Renal cortical epithelial cell (primary cell): ENCODE data around the gene F10. TPM values are rescaled to one million over a fixed set of nuclear protein-coding genes. Genes with fewer than 3 reads are reported as not detected.

Experiments used
- DNase-seq: peaks from one replicate; pipeline ENCODE4 v3.0.0-alpha.2; 2011; ENCODE audit warnings: low read depth
- total RNA-seq: library from RNA; depleted of rRNA; stranded (reverse); fragments of >200 nt; gene quantifications from 2 replicates; pipeline ENCODE4 v1.2.3, GENCODE V29; 2014

F10 gene
- total RNA-seq, 1 donor from 2014 or later: 0.10 TPM

DNA sequence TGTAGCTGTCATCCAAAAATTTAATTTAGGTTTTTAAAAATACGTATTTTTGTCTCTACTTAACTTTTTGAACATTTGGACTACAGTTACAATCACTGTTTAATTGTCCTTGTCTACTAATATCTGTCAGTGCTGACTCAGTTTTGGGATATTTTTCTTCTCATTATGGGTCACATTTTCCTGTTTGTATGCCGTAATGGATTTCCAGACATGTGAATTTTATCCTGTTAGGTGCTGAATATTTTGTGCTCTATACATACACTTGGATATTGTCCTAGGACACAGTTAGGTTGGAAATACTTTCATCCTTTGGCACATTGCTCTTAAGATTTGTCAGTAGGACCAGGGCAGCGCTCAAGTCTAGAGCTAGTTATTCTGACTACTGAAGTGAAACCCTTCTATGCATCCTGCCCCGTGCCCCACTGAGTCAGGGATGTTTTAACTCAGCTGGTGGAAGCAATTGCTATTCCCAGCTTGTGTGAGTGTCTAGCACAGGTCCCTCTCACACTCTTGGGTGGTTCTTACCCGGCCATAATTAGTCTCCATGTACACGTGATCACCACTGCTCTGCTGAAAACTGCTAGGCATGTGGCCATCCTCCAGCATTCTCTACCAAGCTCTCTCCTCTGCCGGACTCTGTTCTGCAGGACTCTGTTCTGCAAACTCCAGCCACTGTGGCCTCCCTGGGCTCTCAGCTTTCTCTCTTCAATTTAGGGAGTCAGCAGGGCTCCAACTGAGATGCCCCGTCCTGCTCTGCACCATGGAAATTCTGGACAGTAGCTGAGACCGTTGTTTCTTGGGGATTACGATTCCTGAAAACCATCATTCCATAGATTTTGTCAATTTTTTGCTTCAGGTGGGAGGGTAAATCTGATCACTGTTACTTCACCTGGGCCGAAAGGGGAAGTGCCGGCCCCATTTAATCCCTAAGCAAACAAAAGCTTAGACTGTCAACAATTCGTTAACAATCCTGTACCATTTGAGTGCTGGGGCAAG lies 47.0 kb downstream of the F10 start:
- DNase-seq: no peak

DNA sequence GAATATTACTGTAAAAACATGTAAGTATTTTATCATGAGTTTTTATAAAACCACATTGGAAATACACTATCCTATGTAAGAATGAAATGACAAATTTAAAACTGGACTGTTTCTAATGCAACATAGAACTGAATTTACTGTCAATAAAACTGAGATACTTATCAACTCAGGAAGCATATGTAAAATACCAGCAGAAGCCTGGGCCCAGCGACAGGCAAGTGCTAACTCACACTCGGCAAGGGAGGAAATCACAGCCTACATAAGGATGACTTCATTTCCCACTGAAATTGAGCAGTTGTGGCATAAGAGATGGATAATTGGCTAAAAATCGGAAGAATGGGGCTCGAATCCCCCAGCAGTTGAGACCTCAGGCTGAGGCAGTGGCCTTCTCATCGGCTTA lies 47.9 kb downstream of the F10 start:
- DNase-seq: no peak

- DNase-seq: no peak
Measured at GRCh38 chr13:113171250-113172125, 48.9 kb downstream of the F10 start.

GRCh38 chr13:113172419-113172926 lies 49.9 kb downstream of the F10 start:
- DNase-seq: no peak

GRCh38 chr13:113176280-113176679 lies 53.7 kb downstream of the F10 start:
- DNase-seq: no peak

- no peak for DNase-seq
Measured at GRCh38 chr13:113176822-113177221, 54.2 kb downstream of the F10 start.

DNA sequence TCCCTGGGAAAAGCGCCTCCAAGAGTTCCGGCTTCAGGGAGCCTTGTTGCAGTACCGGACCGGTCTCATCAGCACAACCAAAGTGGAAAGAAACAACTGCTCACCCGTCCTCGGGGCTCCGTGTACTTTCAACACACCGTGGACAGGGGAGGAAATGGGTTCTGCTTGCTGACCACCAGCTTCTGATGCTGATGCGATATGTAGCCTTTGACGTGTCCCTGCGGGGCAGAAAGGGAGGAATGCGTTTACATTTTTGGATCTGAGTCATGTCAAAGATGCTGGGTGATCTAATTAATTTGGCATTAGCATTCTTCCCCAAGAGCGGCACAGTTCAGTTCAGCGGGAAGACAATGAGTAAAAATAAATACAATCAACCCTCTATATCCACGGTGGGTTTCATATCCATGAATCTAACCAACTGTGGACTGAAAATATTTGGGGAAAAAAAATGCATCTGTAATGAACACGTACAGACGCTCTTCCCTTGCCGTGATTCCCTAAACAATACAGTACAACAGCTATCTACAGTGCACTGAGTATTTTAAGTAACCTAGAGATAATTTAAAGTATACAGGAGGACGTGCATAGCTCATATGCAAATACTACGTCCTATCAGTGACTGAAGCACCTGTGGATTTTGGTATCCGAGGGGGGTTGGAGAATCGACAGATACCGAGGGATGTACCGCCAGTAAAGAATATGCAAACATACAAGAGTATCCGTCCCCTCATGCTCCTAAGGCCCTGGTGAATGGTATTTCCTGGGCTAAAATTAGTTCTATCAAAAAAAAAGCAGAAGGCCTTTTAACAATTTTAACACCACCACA lies 55.7 kb downstream of the F10 start:
- no peak for DNase-seq

DNA sequence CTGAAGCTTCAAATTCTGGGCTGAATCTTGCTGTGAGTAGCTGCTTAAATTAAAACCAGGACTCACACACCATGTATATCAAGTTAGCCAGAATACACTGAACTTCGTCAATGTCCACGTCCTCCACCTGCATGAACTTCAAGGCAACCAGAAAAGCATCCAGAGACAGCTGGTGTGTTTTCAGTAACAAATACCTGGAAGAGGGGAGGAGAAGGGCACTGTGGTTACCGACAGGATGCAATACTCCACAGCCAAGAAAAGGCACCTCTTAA lies 56.2 kb downstream of the F10 start:
- DNase-seq: no peak

DNA sequence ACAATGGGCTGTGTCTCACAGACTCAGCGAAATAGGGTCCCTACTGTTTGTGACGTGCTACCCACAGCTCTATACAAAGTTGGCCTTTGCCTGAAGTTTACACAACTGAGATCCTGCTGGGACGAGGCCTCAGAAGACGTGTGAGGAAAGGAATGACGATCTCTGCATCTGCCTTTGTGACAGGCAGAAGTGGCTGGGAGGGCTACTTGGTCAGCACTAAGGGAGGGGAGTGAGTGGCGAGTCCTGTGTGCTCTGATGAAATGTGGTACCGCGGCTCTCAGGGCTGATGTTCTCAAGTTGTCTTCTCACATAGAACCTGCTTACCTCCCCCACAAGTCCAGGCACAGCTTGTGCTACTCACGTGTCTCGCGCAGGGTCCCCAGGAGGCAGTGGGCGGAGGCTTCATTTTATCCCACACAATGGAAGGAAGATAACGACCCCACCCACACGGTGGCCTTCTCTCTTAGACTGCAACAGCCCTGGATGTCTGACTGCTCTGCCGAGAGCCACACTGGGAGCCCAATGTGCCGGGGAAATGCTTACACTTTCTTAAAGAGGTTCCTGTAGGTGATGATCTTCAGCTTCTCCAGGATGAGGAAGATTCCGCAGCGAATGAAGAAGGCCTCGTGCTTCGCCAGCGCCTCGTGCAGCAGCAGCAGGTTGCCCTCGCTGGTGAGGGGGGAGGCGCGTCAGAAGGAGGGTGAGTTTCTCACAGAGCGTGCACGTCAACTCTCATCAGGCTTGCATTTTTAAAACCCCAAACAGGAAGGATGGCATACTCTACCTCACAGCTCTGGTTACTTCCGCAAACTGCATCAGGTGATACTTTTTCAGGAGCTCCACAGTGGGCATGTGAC lies 57.0 kb downstream of the F10 start:
- DNase-seq: no peak

DNA sequence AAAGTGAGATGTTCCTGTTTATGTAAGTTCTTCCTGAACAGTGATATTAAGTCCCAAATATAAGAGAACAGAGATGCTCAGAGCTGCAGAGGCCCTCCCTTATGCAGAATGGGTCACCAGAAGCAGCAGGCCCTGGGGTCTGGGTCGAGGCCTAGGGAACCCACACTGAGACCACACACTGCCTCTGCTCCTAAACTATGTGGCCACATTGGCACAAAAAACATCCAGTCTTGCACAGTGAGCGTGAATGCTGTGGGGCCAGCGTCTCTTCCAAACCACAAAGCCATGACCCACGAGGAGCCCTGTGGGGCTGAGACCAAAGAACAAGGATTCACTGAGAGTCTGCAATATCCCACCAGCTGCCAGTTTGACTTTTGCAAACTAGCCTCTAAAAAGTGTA lies 59.4 kb downstream of the F10 start:
- DNase-seq: no peak

DNA sequence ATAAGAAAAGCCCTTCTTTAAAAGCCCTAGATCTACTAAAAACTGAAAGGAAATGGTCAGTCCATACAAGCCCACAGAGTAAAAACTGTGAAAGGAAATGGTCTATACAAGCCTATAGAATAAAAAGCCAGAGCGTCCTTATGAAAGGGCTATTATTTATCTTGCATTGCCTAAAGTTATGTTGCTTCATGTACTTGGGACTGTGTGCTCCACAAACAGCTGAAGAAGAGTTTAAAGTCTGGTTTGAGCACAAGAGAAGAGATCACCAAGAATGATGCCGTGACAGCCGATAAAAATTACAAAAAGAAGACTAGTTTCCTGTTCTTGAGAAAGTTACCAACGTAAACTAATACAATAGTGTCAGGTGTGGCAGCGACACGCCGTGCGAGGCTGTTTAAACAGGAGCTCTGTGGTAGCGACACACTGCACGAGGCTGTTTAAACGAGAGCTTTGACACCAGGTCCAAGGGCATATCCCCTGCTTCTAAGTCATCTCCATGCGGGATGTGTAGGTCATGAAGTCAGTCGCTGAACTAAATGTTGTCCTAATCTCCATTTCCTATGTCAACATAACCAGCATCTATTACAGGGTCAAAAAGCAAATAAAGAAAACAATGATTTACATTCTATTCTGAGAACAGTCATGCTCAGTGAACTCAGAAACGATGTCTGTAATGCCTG lies 61.0 kb downstream of the F10 start:
- no peak for DNase-seq

- no peak for DNase-seq
Measured at GRCh38 chr13:113184568-113185440, 62.2 kb downstream of the F10 start.

DNA sequence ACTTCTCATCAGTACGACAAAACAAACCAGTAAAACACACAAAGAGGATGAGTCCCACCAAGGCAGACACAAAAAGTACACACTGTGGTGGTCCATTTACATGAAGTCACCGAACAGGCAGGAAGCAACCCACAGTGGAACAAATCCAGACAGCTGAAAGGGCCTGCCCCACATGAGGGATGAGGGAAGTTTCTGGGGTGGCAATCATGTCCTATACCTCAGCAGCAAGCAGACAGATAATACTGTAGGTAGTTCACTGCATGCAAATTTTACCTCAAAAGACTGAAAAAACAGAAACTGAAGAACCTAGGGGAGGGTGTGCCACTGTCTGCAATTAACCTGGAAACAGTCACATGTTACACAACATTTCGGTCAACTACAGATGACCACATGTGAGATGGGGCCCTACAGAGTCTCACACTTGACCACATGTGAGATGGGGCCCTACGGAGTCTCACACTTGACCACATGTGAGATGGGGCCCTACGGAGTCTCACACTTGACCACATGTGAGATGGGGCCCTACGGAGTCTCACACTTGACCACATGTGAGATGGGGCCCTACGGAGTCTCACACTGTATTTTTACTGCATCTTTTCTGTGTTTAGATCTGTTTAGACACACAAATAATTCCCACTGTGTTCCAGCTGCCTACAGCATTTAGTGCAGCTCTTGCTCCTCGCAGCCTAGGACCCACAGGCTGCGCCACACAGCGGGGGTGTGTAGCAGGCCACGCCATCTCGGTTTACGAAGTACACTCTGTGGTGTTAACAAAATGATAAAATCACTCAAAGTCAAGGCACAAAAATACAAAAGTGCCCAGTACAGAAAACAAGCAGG lies 63.7 kb downstream of the F10 start:
- DNase-seq: no peak

DNA sequence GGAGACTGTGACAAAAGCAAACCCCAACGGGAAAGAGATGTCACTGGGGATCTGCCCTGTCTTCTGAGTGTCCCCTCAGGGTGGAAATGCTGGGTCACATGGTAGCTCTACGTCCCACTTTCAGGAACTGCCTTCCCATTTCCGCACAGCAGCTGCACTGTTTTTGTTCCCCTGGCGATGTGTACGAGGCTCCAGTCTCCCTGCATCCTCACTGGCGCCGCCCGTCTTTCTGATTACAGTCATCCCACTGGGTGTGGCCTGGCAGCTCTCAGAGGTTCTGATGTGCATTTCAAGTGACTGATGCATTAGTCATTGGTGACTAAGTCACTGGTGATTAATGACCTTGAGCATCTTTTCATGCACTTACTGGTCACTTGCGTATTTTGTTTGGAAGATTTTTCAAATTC lies 64.7 kb downstream of the F10 start:
- peak; percentile 100 for DNase-seq

GRCh38 chr13:113187883-113188665 lies 65.5 kb downstream of the F10 start:
- DNase-seq: no peak

DNA sequence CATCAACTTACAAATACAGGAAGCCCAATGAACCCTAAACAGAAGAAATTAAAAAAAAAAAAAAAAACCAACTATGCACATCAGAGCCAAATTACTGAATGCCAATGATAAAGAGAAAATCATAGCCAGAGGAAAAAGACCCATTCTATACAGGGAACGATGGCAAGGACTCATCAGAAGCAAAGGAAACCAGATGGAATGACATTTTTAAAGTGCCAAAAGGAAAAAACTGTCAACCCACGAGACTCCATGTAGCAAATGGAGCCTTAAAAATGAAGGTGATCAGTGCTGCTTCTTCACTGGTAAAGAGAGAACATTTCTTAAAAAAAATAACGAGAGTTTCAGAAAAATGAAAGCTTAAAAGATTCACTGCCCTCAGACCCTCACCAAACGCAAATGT lies 67.6 kb downstream of the F10 start:
- DNase-seq: no peak

- DNase-seq: no peak
Measured at GRCh38 chr13:113192279-113192678, 69.7 kb downstream of the F10 start.

DNA sequence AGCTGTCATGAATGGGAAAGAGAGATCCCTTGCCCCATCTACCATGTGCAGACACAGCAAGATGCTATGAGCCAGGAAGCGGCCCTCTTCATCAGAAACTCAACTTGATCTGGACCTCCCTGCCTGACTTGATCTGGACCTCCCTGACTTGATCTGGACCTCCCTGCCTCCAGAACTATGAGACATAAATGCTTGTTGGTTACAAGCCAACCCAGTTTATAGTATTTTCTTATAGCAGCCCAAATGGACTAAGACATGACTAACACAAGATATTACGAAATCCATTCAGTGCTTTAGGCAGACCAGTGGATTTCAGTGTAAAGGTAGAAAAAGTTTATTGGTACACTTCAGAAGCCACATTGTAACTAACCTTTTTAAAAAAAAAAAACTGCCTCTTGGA lies 70.3 kb downstream of the F10 start:
- DNase-seq: peak; percentile 88
